Embryonic facial prominence (tissue), 1 donor: ENCODE data around the gene CDYL.

Experiments
- DNase-seq: peaks from one replicate; pipeline ENCODE4 v3.0.0-alpha.2; 2016; ENCODE audit errors: extremely low spot score

The CDYL gene

DNA sequence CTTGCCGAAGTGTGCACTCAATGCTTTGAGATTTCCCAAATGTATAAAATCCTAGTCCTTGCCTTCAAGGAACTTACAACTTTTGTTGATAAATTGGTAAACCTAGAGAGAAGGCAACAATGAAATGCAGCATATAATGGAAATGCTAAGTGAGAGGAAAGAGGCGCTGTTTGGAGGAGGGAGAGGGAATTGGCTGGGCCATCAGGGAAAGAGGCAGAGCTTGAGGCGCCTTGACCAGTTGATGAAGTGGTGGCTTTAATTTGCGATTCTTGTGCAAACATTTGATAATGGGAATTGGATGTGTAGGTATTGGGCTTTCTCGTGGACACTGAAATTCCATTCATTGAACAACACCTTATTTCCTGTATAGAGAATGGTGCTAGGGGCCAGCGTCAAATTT lies 1.9 kb upstream of the CDYL start:
- no peak for DNase-seq

DNA sequence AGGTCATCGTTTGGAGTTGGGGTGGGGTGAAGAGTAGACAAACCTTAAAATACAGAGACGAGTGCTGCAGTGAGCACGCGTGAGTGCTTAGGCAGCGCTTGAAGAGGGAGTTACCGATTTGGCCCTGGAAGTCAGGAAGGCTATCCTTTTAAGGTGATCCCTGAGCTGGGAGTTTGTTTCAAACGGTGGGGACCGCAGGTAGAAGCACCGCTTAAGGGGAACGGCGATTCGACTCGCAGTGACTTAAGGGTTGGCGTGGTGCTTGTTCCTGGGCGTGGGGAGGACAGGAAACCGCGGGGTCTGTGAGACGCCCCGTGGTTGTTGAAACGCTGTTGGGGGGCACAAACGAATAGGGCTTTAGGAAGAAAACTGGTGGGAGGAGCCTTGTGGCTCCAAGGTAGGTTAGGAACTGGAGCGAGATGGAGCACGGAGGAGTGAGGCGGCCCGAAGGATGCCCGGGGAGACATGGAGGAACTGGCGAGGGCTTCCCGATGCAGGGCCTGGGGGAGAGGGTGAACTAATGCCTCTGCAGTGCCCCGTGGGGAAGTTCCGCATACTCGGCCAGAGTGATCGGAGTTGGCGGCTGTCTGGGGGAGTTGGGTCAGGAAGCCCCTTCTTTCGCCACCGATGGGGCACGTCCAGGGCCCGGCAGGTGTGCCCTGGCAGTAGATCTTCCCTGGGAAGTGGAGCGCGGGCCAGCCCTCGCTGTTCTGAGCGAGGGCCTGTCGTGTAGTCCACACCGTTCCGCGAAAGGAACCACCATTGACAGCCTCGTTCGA lies 1.3 kb upstream of the CDYL start:
- DNase-seq, result no peak

DNA sequence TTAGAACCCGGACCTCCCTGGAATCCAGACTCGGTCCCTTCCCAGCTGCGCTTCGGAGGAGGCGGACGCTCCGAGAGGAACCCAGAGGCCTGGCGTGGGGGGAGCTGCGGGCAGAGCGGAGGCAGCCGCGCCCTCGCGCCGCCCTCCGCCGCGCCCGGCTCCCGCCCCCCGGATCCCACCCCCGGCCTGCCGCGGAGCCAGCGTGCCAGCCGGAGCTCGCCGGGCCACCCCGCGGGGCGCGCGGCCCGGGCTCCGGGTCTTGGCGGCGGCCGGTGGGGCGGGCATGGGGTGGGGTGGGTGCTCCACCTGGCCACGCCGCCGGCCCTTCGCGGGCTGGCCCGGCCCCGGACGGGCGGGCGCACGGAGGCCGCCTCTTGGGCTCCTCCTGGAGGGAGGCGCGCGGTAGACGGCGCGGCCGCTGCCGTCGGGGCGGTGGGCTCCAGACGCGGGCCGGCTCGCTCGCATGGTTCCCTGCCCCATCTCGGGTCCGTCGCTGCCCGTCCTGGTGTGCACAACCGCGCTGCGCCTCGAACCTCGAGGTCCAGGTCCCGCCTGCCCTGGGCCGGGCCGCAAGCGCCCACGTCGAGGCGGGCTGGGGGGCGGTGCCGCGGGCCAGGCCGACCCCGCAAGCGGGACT lies 592 bp upstream of the CDYL start:
- DNase-seq, result peak; percentile 37

DNA sequence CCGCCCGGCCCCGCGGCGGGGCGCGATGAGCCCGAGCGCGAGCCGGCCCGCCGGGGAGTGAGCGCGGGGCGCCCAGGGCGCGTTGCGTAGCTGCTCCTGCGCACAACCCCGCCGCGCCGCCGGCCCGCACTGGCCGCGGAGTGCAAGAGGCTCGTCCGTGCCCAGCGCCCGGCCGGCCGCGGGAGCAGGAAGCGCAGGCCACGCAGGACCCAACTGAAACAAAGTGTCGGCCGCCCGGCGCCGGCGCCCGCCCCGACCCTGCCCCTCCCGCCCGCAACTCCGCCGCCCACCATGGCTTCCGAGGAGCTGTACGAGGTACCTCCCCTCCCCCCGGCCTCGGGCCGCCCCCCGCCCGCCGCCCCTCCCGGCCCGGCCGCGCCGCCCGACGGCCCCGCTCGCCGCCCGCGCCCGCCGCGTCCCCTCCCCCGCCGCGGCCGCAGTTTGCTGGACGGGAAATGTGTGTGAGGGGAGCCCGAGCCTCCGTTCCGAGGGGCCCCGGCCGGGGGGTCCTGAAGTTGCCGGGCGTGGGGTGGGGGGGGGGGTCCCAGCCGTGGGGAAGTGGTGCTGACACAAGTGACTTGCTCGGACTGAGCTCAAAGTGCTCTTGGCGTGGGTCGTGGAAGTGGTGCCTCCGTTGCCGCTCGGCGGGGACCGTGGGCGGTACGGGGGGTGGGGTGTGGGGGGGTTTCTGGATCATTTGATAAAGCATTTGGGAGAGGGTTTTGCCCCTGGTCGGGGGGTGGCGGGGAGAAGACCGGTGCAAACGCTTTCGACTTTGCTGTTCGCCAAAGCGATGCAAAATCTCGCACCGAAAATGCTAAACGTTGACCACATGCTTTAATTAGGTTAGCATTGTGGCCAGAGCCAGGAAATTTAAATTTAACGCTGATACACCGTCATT lies 539 bp downstream of the CDYL start:
- DNase-seq, result no peak

GRCh38 chr6:4777394-4777935 lies 1.3 kb downstream of the CDYL start:
- no peak for DNase-seq

GRCh38 chr6:4778086-4778485 lies 1.9 kb downstream of the CDYL start:
- DNase-seq, result no peak

DNA sequence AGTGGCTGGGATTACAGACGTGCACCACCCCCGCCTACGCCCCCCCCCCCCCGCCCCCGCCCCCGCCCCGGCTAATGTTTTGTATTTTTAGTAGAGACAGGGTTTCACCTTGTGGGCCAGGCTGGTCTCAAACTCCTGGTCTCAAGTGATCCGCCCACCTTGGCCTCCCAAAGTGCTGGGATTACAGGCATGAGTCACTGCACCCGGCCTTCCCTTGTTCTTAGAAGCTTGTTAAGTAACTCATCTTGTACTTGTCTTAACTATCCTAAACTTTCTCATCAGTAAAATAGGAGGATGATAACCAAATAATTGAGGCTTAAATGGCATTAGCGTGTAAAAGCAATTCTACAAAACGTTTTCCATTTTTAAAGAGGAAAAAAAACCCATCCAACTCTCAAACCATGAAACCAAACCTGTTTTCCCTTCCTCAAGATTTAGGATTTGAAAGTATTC lies 4.2 kb downstream of the CDYL start:
- no peak for DNase-seq

DNA sequence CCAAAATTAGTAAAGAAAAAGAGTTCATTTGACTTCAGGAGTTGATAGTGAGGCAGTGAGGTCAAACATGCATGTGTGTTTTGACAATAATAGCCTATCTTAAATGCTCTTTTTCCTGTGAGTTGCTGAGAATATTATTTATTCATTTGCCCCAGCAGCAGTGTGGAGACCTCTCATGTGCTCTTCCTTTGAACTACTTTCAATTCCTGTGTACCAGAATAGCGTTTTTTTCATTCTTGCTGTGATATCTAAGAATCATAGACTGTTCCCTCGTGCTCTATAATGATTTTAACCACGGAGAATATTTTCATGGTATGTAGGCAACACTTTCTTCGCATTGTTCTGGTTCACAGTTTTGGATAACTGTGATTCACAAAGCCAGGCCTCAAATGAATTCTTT lies 5.2 kb downstream of the CDYL start:
- DNase-seq, result no peak

- DNase-seq, result no peak
Observed at GRCh38 chr6:4781967-4782575, 5.9 kb downstream of the CDYL start.

DNA sequence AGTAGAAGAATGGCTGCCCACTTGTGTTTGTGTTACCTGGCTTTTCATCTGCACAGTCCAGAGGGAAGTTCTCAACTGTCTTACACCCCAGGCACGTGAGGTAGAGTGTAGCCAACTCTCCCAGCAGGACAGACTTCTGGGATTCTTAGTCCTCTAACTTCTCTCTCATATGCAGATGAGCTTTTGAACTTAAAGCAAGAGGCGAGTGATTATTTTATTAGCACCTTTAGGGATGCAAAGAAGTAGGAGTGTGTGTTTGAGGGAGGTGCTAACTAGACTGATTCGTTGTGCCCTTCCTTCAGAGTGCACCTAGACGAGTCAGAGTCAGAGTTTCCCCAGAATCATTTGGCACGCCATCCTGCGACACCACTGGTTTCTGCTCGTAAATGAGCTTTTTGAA lies 10.8 kb downstream of the CDYL start:
- DNase-seq, result no peak

DNA sequence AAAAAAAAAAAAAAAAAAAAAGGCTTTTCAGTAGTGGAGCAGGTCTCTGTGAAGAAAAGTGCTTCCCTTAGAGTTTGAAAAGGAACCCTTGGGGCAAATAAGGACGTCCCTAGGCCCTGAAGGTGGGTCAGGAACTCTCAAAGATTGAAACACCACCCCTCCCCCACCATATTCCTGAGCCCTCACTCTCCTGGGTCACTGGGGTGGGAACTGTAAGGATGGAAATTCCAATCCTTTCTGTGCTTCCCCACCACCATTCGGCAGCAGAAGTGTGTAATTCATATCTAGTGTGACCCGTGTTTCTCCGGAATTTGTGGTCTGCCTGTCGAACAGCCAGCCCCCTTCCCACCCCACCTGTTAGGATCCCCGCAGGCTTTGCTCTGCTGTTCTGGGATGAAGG lies 12.3 kb downstream of the CDYL start:
- DNase-seq, result no peak

GRCh38 chr6:4788953-4789584 lies 12.9 kb downstream of the CDYL start:
- no peak for DNase-seq

- DNase-seq, result no peak
Observed at GRCh38 chr6:4790158-4790899, 14.1 kb downstream of the CDYL start.

- no peak for DNase-seq
Observed at GRCh38 chr6:4794140-4794707, 18.0 kb downstream of the CDYL start.

DNA sequence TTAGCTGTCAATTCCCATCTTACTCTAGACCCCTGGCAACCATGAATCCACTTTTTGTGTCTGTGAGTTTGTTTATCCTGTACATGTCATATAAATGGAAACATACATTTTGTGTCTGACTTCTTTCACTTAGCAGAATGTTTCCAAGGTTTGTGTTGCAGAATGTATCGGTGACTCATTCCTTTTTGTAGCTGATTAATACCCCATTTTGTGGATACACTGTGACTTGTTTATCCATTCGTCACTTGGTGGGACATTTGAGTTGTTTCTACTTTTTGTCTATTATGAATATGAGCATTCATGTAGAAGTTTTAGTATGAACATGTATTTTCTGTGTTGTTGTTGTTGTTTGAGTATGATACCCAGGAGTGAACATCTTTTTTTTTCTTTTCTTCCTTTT lies 21.4 kb downstream of the CDYL start:
- DNase-seq, result no peak

DNA sequence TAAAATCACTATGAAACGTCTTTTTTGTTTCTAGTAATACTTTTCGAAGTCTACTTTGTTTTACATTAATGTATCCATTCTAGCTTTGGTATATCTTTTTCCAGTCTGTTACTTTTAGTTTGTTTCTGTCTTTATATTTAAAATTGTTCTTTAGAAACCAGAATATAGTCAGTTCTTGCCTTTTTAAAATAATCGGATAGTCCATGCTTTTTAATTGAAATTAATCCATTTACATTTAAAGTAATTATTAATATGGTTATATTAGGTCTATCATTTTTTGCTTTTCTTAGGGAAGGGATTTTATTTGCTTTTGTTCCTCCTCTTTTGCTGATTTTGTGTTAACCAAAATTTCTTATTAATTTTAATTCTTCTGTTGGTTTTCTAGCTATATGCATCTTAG lies 23.7 kb downstream of the CDYL start:
- no peak for DNase-seq

GRCh38 chr6:4800662-4801061 lies 24.5 kb downstream of the CDYL start:
- no peak for DNase-seq

- no peak for DNase-seq
Observed at GRCh38 chr6:4801491-4802110, 25.4 kb downstream of the CDYL start.

DNA sequence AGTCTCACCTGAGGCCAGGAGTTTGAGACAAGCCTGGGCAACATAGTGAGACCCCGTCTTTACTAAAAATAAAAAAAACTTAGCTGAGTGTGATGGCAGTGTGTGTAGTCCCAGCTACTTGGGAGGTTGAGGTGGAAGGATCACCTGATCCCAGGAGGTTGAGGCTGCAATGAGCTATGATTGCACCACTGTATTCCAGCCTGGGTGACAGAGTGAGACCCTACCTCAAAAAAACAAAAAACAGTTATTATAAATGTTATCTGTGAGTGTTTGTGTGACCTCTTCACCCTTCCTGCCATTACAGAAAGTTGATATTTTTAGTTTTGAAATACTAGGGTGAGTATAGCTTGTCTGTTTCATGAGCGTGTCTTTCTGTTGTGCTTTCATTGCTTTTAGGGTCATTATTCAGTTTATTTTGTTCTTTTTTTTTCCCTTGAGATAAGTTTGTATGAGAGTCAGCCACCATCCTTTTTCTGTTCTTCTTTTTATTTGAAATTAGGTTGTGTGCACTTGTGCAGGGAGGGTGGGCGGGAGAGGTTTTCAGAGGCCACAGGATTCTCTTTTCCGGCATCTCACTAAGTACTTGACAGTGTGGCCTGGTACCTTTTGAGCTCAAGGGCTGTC lies 26.2 kb downstream of the CDYL start:
- no peak for DNase-seq
